ENCODE results near the gene KAT2B.
"Not testable (repeated sequence)": the region's sequence is repeated elsewhere in the genome, so short reads cannot be mapped to it uniquely, and the experiment has no call there.

KAT2B gene

GRCh38 chr3:20042331-20042730 is 2.1 kb downstream of the KAT2B start:
- DNase-seq, result no peak

GRCh38 chr3:20043396-20043795 is 3.1 kb downstream of the KAT2B start:
- no peak for DNase-seq

- DNase-seq, result no peak
Observed at GRCh38 chr3:20043825-20044224, 3.6 kb downstream of the KAT2B start.

DNA sequence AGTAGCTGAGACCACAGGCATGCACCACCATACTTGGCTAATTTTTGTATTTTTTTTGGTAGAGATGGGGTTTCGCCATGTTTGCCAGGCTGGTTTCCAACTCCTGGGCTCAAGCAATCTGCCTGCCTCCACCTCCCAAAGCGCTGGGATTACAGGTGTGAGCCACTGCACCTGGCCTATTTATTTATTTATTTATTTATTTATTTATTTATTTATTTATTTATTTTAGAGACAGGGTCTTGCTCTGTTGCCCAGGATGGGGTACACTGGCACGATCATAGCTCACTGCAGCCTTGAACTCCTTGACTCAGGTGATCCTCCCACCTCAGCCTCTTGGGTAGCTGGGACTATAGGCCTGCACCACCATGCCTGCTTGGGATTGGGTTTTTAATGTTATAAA is 4.9 kb downstream of the KAT2B start:
- not testable (repeated sequence) for DNase-seq

DNA sequence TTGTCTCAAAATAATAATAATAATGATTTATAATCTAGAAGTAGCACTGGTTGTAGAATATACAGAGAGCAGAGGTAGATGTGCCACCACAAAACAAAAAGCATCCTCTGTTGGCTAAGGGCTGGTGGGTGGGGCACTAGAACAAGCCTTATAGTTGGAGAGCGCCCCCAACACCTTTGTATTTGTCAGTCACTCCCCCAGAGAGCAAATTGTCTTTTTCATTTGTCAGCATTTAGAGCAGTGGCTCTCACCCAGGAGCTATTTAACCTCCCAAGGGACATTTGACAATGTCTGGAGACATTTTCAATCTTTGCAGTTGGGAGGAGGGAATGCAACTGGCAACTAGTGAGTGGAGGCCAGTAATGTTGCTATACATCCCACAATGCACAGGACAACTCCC is 6.3 kb downstream of the KAT2B start:
- DNase-seq, result no peak

- no peak for DNase-seq
Observed at GRCh38 chr3:20047341-20047779, 7.1 kb downstream of the KAT2B start.

GRCh38 chr3:20047976-20048883 is 8.0 kb downstream of the KAT2B start:
- no peak for DNase-seq

DNA sequence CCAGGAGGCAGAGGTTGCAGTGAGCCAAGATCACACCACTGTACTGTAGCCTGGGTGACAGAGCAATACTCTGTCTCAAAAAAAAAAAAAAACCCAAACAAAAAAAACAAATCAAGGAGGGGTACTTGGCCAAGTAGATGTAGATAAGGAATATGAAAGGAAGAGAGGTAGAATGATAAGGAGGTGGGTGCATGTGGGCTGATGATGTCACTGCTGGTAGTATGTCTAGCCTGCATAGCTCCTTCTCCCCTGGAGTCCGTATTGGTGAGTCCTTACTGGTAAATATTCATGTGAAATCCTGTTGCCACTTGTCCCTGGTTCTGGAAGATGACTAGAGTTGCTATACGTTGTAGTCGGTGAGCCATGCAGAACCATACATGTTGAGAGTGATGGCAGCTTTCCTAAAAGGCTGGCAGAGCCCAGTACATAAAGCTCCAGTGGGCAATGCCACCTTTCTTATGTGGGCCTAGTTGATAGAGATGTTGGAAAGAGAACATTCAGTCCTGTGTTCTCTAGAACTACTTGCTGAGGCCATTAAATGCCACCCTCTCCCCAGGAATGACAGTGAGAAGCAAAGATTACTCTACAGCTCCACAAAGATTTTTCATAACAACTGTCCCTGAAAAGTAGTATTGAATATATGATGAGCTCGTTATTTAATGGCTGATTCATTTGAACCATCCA is 11.0 kb downstream of the KAT2B start:
- DNase-seq, result no peak

DNA sequence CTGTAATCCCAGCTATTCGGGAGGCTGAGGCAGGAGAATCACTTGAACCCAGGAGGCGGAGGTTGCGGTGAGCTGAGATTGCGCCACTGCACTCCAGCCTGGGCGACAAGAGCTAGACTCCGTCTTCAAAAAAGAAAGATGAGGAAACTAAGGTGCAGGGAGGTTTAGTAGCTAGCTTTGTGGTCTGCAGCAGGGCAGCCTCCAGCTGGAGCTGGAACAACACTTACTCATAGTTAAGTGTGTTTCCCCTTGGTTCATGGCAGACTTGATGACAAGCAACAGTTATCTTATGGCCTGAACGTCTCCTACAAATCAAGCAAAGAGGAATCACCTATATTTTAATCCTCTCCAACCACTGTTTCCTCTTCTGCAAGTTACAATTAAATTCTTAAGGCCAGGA is 12.6 kb downstream of the KAT2B start:
- no peak for DNase-seq

GRCh38 chr3:20054549-20054987 is 14.3 kb downstream of the KAT2B start:
- DNase-seq, result no peak

DNA sequence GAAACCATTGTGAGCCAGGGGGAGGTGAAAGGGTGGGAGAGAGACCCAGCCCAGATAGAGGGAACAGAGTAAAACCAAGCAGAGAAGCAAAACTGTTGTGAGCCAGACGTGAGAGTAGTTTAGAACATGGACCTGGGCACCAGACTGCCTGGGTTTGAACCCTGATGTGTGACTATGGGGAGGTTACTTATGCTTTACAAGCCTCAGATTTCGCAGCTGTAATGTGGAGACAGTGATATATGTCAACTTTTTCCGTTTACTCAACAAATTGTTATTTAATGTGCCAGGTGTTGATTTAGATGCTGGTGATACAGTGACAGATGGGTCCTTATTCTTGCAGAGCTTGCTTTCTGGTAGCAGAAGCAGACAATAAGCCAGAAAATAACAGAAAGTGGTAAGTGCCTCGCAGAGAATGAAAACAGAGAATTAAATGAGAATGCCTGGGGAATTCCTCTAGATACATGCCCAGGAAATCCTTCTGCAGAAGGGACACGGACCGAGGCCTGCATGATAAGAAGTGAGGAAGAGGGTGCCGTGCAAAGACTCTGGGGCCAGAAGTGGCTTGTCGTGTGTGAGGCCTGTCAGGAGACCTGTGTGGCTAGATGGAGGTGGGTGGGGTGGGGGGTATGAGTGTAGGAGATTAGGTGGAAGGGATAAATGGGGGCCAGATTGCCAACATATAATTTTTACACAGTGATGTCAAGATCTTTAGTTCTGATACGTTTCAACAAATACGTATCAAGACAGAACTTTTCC is 15.0 kb downstream of the KAT2B start:
- DNase-seq, result peak; percentile 54

DNA sequence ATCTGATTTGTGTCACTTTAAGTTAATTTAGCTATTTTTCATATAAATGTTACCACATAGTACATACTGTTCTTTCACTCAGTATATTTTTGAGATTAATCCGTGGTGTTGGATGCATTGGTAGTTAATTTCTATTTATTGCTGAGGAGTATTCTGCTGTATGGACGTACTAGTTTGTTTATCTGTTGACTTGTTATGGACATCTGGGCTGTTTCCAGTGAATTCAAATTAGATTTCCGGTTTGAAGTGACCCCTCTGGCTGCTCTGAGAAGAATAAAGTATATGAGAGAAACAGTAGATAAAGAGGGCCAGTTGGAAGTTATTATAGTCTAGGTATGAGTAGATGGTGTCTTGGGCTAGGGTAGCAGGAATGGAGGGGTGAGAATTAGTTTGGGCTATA is 15.6 kb downstream of the KAT2B start:
- DNase-seq, result no peak

DNA sequence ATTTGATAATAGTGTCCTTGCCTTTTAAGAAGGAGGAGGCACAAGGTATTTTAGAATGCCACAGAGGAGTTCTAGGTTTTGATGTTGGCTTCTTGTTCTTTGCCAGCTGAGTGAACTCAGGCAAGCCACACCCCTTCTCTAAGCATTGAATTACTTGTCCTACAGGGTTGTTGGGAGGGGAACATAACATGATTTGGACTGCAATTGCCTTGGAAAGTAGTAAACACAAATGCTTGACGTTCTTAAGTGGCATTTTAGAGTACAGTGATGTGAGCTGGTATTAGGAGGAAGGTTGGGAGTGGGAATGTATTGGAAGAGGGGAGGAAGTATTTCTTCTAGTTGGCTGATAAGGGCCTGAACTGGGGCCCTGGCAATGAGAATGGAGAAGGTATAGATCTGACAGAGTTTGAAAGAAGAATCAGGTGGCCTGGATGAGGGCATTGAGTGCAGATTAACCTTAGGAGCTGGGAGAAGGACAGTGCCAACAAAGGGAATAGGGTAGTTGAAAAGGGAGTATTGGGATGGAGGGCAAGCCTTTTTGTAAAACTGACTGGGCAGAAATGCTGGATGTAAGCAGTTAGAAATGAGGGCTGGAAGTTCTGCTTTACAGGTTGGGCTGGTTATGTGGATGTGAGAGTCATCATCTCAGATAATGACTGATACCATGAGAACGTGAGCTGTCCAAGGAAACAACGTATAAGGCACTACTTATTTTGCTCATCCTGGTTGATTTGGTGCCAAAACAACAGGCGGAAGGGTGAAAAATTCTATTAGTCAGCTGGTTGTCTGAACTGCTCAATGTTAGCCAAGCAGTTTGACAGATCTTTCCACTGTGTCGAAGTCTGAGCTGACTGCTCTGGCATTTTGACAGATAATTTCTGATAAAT is 16.7 kb downstream of the KAT2B start:
- DNase-seq, result no peak

GRCh38 chr3:20057612-20058180 is 17.4 kb downstream of the KAT2B start:
- no peak for DNase-seq

GRCh38 chr3:20059929-20060328 is 19.7 kb downstream of the KAT2B start:
- DNase-seq, result no peak

DNA sequence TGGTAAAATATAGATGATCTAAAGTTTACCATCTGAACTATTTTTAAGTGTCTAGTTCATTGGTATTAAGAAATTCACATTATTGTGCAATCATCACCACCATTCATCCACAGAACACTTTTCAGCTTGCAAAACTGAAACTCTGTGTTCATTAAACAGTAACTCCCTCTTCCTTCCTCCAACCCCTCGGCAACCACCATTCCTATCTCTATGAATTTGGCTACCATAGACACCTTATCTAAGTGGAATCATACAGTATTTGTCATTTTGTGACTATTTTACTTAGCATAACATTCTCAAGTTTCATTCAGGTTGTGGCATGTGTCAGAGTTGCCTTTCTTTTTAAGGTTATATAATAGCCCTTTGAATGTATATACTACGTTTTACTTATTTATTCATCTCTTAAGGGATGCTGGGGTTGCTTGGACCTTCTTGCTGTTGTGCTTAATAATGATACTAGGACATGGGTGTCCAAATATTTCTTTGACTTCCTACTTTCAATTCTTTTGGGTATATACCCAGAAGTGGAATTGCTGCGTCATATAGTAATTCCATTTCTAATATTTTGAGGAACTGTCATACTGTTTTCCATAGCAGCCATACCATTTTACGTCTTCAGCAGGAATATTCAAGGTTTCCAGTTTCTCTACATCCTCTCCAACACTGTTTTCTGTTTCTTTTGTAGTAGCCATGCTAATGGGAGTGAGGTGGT is 20.9 kb downstream of the KAT2B start:
- DNase-seq, result no peak

GRCh38 chr3:20062996-20063395 is 22.8 kb downstream of the KAT2B start:
- DNase-seq, result no peak

- DNase-seq, result no peak
Observed at GRCh38 chr3:20064387-20064786, 24.1 kb downstream of the KAT2B start.

GRCh38 chr3:20064796-20065564 is 24.7 kb downstream of the KAT2B start:
- peak; percentile 67 for DNase-seq

DNA sequence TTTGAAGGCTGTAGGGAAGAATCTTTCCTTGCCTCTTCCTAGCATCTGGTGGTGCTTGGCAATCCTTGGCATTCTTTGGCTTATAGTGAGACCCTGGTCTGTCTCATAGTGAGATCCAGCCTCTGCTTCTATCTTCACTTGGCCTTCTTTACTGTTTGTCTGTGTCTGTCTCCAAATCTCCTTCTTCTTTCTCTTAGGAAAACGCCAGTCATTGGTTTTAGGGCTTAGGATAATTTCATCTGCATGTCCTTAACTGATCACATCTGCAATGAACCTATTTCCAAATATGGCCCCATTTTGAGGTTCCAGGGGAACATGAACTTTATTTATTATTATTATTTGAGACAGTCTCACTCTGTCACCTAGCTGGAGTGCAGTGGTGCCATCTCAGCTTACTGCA is 25.8 kb downstream of the KAT2B start:
- DNase-seq, result no peak

All from NCI-H524 treated with DMSO at 0.1 percent for 48 hours (cell line).